Psoas muscle (tissue), 8 donors: Measurements from ENCODE around the gene TMEM154. TPM values are rescaled to one million over a fixed set of nuclear protein-coding genes. Genes with fewer than 3 reads are reported as not detected.

Experiments
- ATAC-seq, 4 donors: fragments of 200-7000 bp; cut with Tn5 transposase; one replicate each; pipeline ENCODE4 v1.9.1; 2020; ENCODE audit warnings: moderate library complexity in 3 of 4, mild to moderate bottlenecking in 2 of 4
- DNase-seq, 2 donors: peaks; one replicate each; pipeline ENCODE4 v3.0.0-alpha.2; 2020
- H3K27ac ChIP-seq: fragments of 200-600 bp; one replicate; pipeline ENCODE4 v1.8.0; 2022
- H3K27me3 ChIP-seq, 3 donors: fragments of 200-600 bp in 1 of 3; one replicate each; pipeline versions ENCODE4 v1.6.1 to v1.8.0; 2013 to 2022; ENCODE audit warnings: low read length in 2 of 3, mild to moderate bottlenecking in 2 of 3, moderate library complexity in 1 of 3; ENCODE audit not compliant: insufficient read depth in 3 of 3
- H3K36me3 ChIP-seq, 2 donors: fragments of 200-600 bp in 1 of 2; one replicate each; pipeline versions ENCODE4 v1.6.1 to v1.8.0; 2013 to 2022; ENCODE audit warnings: low read depth in 1 of 2, mild to moderate bottlenecking in 1 of 2, moderate library complexity in 1 of 2; ENCODE audit not compliant: insufficient read depth in 1 of 2
- H3K4me1 ChIP-seq: fragments of 200-600 bp; one replicate; pipeline ENCODE4 v1.8.0; 2022
- H3K4me3 ChIP-seq: fragments of 200-600 bp; one replicate; pipeline ENCODE4 v1.8.0; 2022; ENCODE audit warnings: mild to moderate bottlenecking
- H3K9me3 ChIP-seq: fragments of 200-600 bp; one replicate; pipeline ENCODE4 v1.8.0; 2022
- WGBS, 3 donors: extraction: QIAGEN DNeasy Blood & Tissue Kit; methylation state at CpG; one replicate each; pipeline versions ENCODE4 v1.1.6 to v1.1.7; 2013; 5-methylcytosine and 5-hydroxymethylcytosine counted together
- intact Hi-C, 2 donors: fragments of 100-400 bp; cut with DNase I; formaldehyde crosslinking; loops; one replicate each; pipeline versions ENCODE4 v1.11.0 to v1.14.2; 2022
- polyA plus RNA-seq, 3 donors: library from polyadenylated mRNA; stranded (reverse); fragments of 200-250 nt; gene quantifications; one replicate each; pipeline ENCODE4 v1.2.3, GENCODE V29; 2013
- total RNA-seq, 4 donors: library from RNA; stranded (reverse); fragmentation: NEBNext Ultra II Directional in 2 of 4; extraction: Animal tissue kit (Norgen Biotek cat#: 25700) in 2 of 4; gene quantifications; one replicate each; pipeline versions ENCODE4 v1.2.1 to v1.2.4, GENCODE V29; 2021 to 2023
- TF ChIP-seq, protein P1 (sequence below): fragments of 200-600 bp; IDR thresholded peaks from one replicate; pipeline ENCODE4 v1.8.0; 2022; ENCODE audit warnings: antibody characterized with exemption
- donor health status: healthy with polysubstance abuse.
- donor health status: DM: no; HTN: no; CAD: no; lungs with moderate emphysema.
- donor health status: Bipolar disorder and iron deficiency.
- donor health status: healthy.
- donor health status: DM: yes; HTN: yes; CAD: no.
- donor health status: DM: no; HTN: no; CAD: no.
- donor health status: DM: no; HTN: no; CAD: no.
- donor health status: DM: yes; HTN: yes; CAD: no.

The TMEM154 gene
- total and polyA plus RNA-seq, 7 donors, result 0.06 to 0.98 (median 0.40) TPM

- Histone ChIP-seq H3K4me1 (no peaks in the 10 kb centered on the region), H3K27ac (no peak overlapping the region), H3K4me3 (no peak overlapping the region), H3K9me3 (no peaks in the 10 kb centered on the region), H3K27me3 (peaks cover 0 to 2% (median 0%) of the 10 kb centered on the region in 3 donors), H3K36me3 (no peaks in the 10 kb centered on the region)
- DNase-seq, result no peak
- TF ChIP-seq, protein P1, sequence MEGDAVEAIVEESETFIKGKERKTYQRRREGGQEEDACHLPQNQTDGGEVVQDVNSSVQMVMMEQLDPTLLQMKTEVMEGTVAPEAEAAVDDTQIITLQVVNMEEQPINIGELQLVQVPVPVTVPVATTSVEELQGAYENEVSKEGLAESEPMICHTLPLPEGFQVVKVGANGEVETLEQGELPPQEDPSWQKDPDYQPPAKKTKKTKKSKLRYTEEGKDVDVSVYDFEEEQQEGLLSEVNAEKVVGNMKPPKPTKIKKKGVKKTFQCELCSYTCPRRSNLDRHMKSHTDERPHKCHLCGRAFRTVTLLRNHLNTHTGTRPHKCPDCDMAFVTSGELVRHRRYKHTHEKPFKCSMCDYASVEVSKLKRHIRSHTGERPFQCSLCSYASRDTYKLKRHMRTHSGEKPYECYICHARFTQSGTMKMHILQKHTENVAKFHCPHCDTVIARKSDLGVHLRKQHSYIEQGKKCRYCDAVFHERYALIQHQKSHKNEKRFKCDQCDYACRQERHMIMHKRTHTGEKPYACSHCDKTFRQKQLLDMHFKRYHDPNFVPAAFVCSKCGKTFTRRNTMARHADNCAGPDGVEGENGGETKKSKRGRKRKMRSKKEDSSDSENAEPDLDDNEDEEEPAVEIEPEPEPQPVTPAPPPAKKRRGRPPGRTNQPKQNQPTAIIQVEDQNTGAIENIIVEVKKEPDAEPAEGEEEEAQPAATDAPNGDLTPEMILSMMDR, result no peak
- WGBS, 3 donors, result 18 to 31% (median 30%) methylated on average over 1 of the region's 1 CpG
- intact Hi-C loops, result no loop called here
- no peak for ATAC-seq
Observed at GRCh38 chr4:152599636-152600035, 80.2 kb downstream of the TMEM154 start.

- intact Hi-C loops, result no loop called here
- no peaks in the 10 kb centered on the region for H3K9me3 ChIP-seq
- ATAC-seq (no peak), DNase-seq (no peak)
- WGBS, 3 donors, result 52 to 59% (median 55%) methylated on average over 6 of the region's 6 CpGs
- no peak overlapping the region for H3K27ac ChIP-seq
- no peaks in the 10 kb centered on the region for H3K27me3 ChIP-seq
- TF ChIP-seq, protein P1, result no peak
- H3K4me1 ChIP-seq, result no peaks in the 10 kb centered on the region
- H3K36me3 ChIP-seq, result no peaks in the 10 kb centered on the region
- H3K4me3 ChIP-seq, result no peak overlapping the region
Observed at GRCh38 chr4:152599095-152599494, 80.7 kb downstream of the TMEM154 start.

GRCh38 chr4:152598454-152598853 is 81.3 kb downstream of the TMEM154 start:
- TF ChIP-seq, protein P1, result no peak
- Histone ChIP-seq H3K9me3 (no peaks in the 10 kb centered on the region), H3K4me3 (no peak overlapping the region), H3K4me1 (no peaks in the 10 kb centered on the region), H3K27ac (no peak overlapping the region), H3K27me3 (no peaks in the 10 kb centered on the region), H3K36me3 (no peaks in the 10 kb centered on the region)
- intact Hi-C loops, result no loop called here
- DNase-seq (no peak), ATAC-seq (no peak)
- WGBS, 3 donors, result 66 to 77% (median 72%) methylated on average over 2 of the region's 2 CpGs

DNA sequence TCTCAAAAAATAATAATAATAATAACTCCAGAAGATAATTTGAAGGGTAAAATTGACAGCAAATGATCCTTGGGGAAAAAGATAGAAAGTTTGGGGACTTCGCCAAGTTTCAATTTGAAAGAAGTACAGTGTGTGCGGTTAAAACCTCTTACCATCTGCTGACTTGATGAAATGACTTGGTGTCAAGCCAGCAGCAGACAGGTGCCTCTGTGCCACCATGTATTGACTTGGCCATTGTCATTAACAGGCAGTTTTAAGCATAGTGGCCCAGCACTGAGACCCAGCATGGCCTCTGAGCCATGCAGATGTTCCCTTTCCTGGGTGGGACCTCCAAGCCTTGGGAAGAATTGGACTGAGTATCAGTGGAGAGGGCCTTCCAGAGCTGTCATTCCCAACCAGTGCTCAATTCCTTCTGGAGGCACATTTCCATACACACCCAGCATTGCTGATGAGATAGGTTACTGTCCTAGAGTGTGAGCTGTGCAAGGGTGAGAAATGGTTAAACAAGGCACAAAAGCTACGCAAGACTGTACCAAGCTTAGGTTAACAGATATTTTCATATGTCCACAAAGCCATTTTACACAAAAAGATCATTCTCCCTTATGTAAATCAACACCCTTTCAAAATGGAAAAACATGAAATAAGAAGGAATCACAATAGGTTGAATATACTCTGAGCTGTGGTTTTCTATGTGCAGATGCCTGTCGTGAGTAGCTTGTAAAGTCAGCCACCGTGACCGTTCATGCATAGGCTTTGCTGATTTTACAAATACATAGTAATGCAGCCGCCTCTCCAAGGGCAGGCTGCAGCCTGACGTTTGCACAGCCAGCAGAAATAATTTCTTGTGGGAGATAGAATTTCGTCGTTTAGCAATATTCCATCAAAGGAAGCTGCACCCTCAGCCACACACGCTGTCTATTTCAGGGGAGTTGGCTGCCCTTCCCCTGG is 84.5 kb downstream of the TMEM154 start:
- no peaks in the 10 kb centered on the region for H3K9me3 ChIP-seq
- H3K4me3 ChIP-seq, result no peak overlapping the region
- no peak overlapping the region for H3K27ac ChIP-seq
- TF ChIP-seq, protein P1, result no peak
- DNase-seq (no peak), ATAC-seq (no peak)
- intact Hi-C loops, result no loop called here
- H3K27me3 ChIP-seq, result no peaks in the 10 kb centered on the region
- 35 to 39% (median 38%) methylated on average over 11 of the region's 11 CpGs for WGBS, 3 donors
- H3K36me3 ChIP-seq, result no peaks in the 10 kb centered on the region
- H3K4me1 ChIP-seq, result no peaks in the 10 kb centered on the region
